ENCODE results near the gene ANGEL2.

GRCh38 chr1:212942679-212943392, 72.8 kb downstream of the ANGEL2 start:
- TF ChIP-seq ZNF274 (IDR thresholded peaks at IDR 0.05; ENCODE audit: low read depth, low read length) (no peak), SUZ12 (IDR thresholded peaks at IDR 0.05; ENCODE audit: extremely low read depth, insufficient read depth, insufficient read length) (no peak)
